Left lung (tissue), 8 donors: Measurements from ENCODE around the gene CWH43. TPM values are rescaled to one million over a fixed set of nuclear protein-coding genes. Genes with fewer than 3 reads are reported as not detected.

Experiments
- polyA plus RNA-seq, 6 donors: library from polyadenylated mRNA; unstranded; fragments of 120-200 nt; gene quantifications; one replicate each; pipeline ENCODE4 v1.2.1, GENCODE V29; 2013; ENCODE audit not compliant: insufficient read length in 6 of 6
- total RNA-seq, 2 donors: library from RNA; stranded (reverse); fragmentation: NEBNext Ultra II Directional; extraction: Animal tissue kit (Norgen Biotek cat#: 25700); gene quantifications; one replicate each; pipeline ENCODE4 v1.2.1, GENCODE V29; 2021
- donor health status: DM: no; HTN: yes; CAD: no.
- donor health status: DM: no; HTN: no; CAD: no.

CWH43 gene
- total and polyA plus RNA-seq, 8 donors: 0.13 to 0.29 (median 0.25) TPM; not detected in 4

Other genes starting within 250 kb of the CWH43 start
- gene FRYL, start 206.0 kb upstream of the CWH43 start, total RNA-seq: 10 to 100 TPM; 49.7 to 72.7 TPM
- 10 to 100 TPM; 41.9 to 53.8 (median 47.8) TPM for gene FRYL, start 206.0 kb upstream of the CWH43 start, polyA plus RNA-seq
- 100 to 1,000 TPM; 120 to 125 TPM for gene OCIAD1, start 155.2 kb upstream of the CWH43 start, total RNA-seq
- 100 to 1,000 TPM; 189 to 233 (median 211) TPM for gene OCIAD1, start 155.2 kb upstream of the CWH43 start, polyA plus RNA-seq
- gene OCIAD2, start 79.5 kb upstream of the CWH43 start, total RNA-seq: 10 to 100 TPM; 37.2 to 82.2 TPM
- 100 to 1,000 TPM in 2 of 6 donors, 10 to 100 TPM in 4; 93.7 to 109 (median 95.7) TPM for gene OCIAD2, start 79.5 kb upstream of the CWH43 start, polyA plus RNA-seq